PC-9 (cell line): ENCODE results near the gene TENM4. TPM values are rescaled to one million over a fixed set of nuclear protein-coding genes. Genes with fewer than 3 reads are reported as not detected.

Source experiments
- BruUV-seq: library from RNA; stranded (reverse); fragments of 400-500 nt; replicated peaks from 2 replicates; lab custom pipeline; 2021; lab: Mats Ljungman, UMichigan
- CTCF ChIA-PET: fragments of 300-600 bp; sonication (Branson Sonifier 250); formaldehyde crosslinking; loops from one replicate; lab custom pipeline; 2022; ENCODE audit warnings: antibody characterized with exemption; lab: Charles Lee
- POLR2A ChIA-PET: fragments of 300-600 bp; sonication (Branson Sonifier 250); formaldehyde crosslinking; loops from one replicate; lab custom pipeline; 2022; ENCODE audit warnings: antibody characterized with exemption; ENCODE audit not compliant: unreplicated experiment; lab: Charles Lee
- DNase-seq, 2 experiments: peaks; one replicate each; pipeline versions ENCODE4 v3.0.0 to v3.0.0-alpha.2; 2015 to 2022; ENCODE audit warnings: mixed read lengths in 1 of 2
- H2AFZ ChIP-seq: fragments of 200-600 bp; sonication (generic); 2 replicates; pipeline ENCODE4 v1.8.1; 2017; ENCODE audit warnings: antibody characterized with exemption
- H3F3A ChIP-seq: fragments of 200-600 bp; sonication (generic); 2 replicates; pipeline ENCODE4 v1.8.1; 2017; ENCODE audit warnings: antibody characterized with exemption, mild to moderate bottlenecking, low read depth; ENCODE audit not compliant: insufficient read depth
- H3K27ac ChIP-seq: fragments of 200-600 bp; sonication (generic); 2 replicates; pipeline ENCODE4 v1.6.1; 2016; ENCODE audit warnings: mixed run types
- H3K27me3 ChIP-seq: fragments of 200-600 bp; sonication (generic); 2 replicates; pipeline ENCODE4 v1.6.1; 2016; ENCODE audit warnings: low read depth, mixed run types; ENCODE audit not compliant: insufficient read depth
- H3K36me3 ChIP-seq: fragments of 200-600 bp; sonication (generic); 2 replicates; pipeline ENCODE4 v1.6.1; 2016; ENCODE audit warnings: low read depth, mixed run types
- H3K4me1 ChIP-seq: fragments of 200-600 bp; sonication (generic); replicated peaks from 2 replicates; pipeline ENCODE4 v1.6.1; 2016; ENCODE audit warnings: mixed run types; ENCODE audit not compliant: insufficient read depth
- H3K4me2 ChIP-seq: fragments of 200-600 bp; sonication (generic); 2 replicates; pipeline ENCODE4 v1.6.1; 2017; ENCODE audit warnings: mixed run types
- H3K4me3 ChIP-seq: fragments of 200-600 bp; sonication (generic); 2 replicates; pipeline ENCODE4 v1.6.1; 2016; ENCODE audit warnings: mixed run types
- H3K79me2 ChIP-seq: fragments of 200-600 bp; sonication (generic); 2 replicates; pipeline ENCODE4 v1.6.1; 2017; ENCODE audit warnings: low read depth, mixed run types
- H3K9me2 ChIP-seq: fragments of 200-600 bp; sonication (generic); 2 replicates; pipeline ENCODE4 v1.8.1; 2017; ENCODE audit warnings: mild to moderate bottlenecking; ENCODE audit not compliant: insufficient read depth
- H3K9me3 ChIP-seq: fragments of 200-600 bp; sonication (generic); 2 replicates; pipeline ENCODE4 v1.8.1; 2016; ENCODE audit warnings: low read depth; ENCODE audit not compliant: insufficient read depth
- H4K20me1 ChIP-seq: fragments of 200-600 bp; sonication (generic); 2 replicates; pipeline ENCODE4 v1.8.1; 2017; ENCODE audit not compliant: insufficient read depth
- CTCF ChIP-seq: fragments of 200-600 bp; sonication (generic); conservative IDR thresholded peaks from 2 replicates; pipeline ENCODE4 v1.6.1; 2017; ENCODE audit warnings: mixed run types, antibody characterized with exemption, mild to moderate bottlenecking, moderate library complexity
- EZH2 ChIP-seq: fragments of 200-600 bp; sonication (generic); IDR thresholded peaks from 2 replicates; pipeline ENCODE4 v1.8.0; 2017; ENCODE audit warnings: antibody characterized with exemption, low read depth
- intact Hi-C: fragments of 100-400 bp; cut with micrococcal nuclease; formaldehyde crosslinking; loops from one replicate; pipeline ENCODE4 v1.10.0; 2022; ENCODE audit not compliant: unreplicated experiment
- total RNA-seq: library from RNA; stranded (reverse); gene quantifications from 2 replicates; pipeline ENCODE4 v1.2.3, GENCODE V29; 2021

The TENM4 gene
- total RNA-seq, 1 experiment from 2014 or later = not detected

- no peaks in the 10 kb centered on the region for H3K9me3 ChIP-seq
- TF ChIP-seq CTCF = no peak
- no peak for TF ChIP-seq EZH2
- no peaks in the 10 kb centered on the region for H3K36me3 ChIP-seq
- ChIA-PET POLR2A (no interaction called here), CTCF (no interaction called here)
- no peak overlapping the region for H3K27ac ChIP-seq
- no peak overlapping the region for H3K4me2 ChIP-seq
- H3K27me3 ChIP-seq = peaks cover 100% of the 10 kb centered on the region
- no peaks in the 10 kb centered on the region for H3K79me2 ChIP-seq
- H3F3A ChIP-seq = no peaks in the 10 kb centered on the region
- no peaks in the 10 kb centered on the region for H3K4me1 ChIP-seq
- no TSS peak for BruUV-seq
- DNase-seq = no peak
- H3K4me3 ChIP-seq = no peak overlapping the region
- H3K9me2 ChIP-seq = no peaks in the 10 kb centered on the region
- no peak overlapping the region for H2AFZ ChIP-seq
- no peaks in the 10 kb centered on the region for H4K20me1 ChIP-seq
- intact Hi-C loops = no loop called here
These were observed 786.8 kb downstream of the TENM4 start for GRCh38 chr11:78654071-78654470.

GRCh38 chr11:78653294-78653909 lies 787.4 kb downstream of the TENM4 start:
- no peaks in the 10 kb centered on the region for H3K36me3 ChIP-seq
- no peaks in the 10 kb centered on the region for H3K4me1 ChIP-seq
- H3K9me3 ChIP-seq = no peaks in the 10 kb centered on the region
- no peak overlapping the region for H3K27ac ChIP-seq
- no peak overlapping the region for H2AFZ ChIP-seq
- TF ChIP-seq EZH2 = no peak
- TF ChIP-seq CTCF = no peak
- intact Hi-C loops = no loop called here
- DNase-seq = no peak
- H3K4me2 ChIP-seq = no peak overlapping the region
- no peaks in the 10 kb centered on the region for H3F3A ChIP-seq
- POLR2A ChIA-PET = no interaction called here
- no peaks in the 10 kb centered on the region for H4K20me1 ChIP-seq
- no peak overlapping the region for H3K4me3 ChIP-seq
- no TSS peak for BruUV-seq
- no peaks in the 10 kb centered on the region for H3K9me2 ChIP-seq
- no peaks in the 10 kb centered on the region for H3K79me2 ChIP-seq
- peaks cover 100% of the 10 kb centered on the region for H3K27me3 ChIP-seq
- CTCF ChIA-PET = no interaction called here

GRCh38 chr11:78652843-78653239 lies 788.0 kb downstream of the TENM4 start:
- Histone ChIP-seq H3K36me3 (no peaks in the 10 kb centered on the region), H3K4me3 (no peak overlapping the region), H2AFZ (no peak overlapping the region), H3K9me3 (no peaks in the 10 kb centered on the region), H3K27me3 (peaks cover 100% of the 10 kb centered on the region), H4K20me1 (no peaks in the 10 kb centered on the region), H3F3A (no peaks in the 10 kb centered on the region), H3K4me2 (no peak overlapping the region), H3K79me2 (no peaks in the 10 kb centered on the region), H3K27ac (no peak overlapping the region), H3K4me1 (no peaks in the 10 kb centered on the region), H3K9me2 (no peaks in the 10 kb centered on the region)
- intact Hi-C loops = no loop called here
- POLR2A ChIA-PET = no interaction called here
- CTCF ChIA-PET = no interaction called here
- TF ChIP-seq EZH2 (no peak), CTCF (no peak)
- BruUV-seq = no TSS peak
- DNase-seq = no peak
